Uterus (tissue), 2 donors: ENCODE data around the gene SOCS1.

Experiments used
- CTCF ChIP-seq, 4 experiments: fragments of 200-600 bp in 2 of 4; fragments of 450-650 bp in 2 of 4; sonication (generic) in 2 of 4; IDR thresholded peaks; one replicate each; pipeline ENCODE4 v1.5.1; 2016 to 2019; ENCODE audit warnings: antibody characterized with exemption in 4 of 4, mild to moderate bottlenecking in 2 of 4, moderate library complexity in 1 of 4
- POLR2A ChIP-seq, 2 donors: fragments of 450-650 bp; IDR thresholded peaks; one replicate each; pipeline ENCODE4 v1.6.1; 2016; ENCODE audit warnings: antibody characterized with exemption in 2 of 2, mild to moderate bottlenecking in 1 of 2, moderate library complexity in 1 of 2

DNA sequence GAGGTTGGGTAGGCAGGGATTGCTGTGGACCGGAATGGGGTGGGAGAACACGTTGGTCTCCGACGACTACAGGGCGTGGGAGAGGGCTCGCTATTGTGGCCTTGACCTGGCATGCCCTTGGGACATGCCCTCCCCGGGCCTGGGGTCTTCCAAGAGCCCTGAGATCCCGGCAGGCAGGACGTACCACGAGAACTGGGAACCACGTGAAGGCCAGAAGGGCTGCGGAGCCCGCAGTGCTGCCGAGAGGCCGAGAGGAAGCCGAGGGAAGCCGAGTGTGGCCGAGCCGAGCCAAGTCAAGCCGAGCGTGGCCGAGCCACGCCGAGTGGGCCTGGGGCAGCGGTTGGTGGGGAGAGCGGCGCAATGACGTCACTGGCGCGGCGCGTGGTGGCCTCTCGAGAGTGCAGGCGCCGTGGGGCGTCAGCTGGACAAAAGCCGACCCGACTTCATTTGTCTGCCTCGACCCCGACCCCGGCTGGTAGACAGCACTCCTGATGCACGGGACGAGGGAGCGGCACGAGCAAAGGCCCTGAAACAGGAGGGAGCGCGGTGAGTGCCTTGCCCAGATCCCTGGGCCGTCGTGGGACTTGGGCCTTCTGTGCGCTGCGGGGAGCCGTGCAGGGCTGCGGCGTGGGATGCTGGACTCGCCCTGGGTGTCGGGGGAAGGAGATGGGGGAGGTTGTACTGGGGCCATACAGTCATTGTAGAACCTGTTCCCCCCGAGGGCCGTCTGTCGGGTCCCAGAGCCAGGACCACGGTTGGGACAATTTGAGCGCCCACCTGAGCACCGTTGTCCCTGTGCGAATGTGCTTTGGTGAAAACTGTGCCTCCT is 6.6 kb downstream of the SOCS1 start:
- TF ChIP-seq CTCF (IDR thresholded peaks at IDR 0.05) (no peak), POLR2A (IDR thresholded peaks at IDR 0.05) (no peak)
